PC-3 (cell line): ENCODE measurements around the gene MTNR1A. TPM values are rescaled to one million over a fixed set of nuclear protein-coding genes. Genes with fewer than 3 reads are reported as not detected.
A peak's percentile ranks its signal among the peaks of the same experiment; 100 is the strongest.

Experiments used
- ATAC-seq: fragments of 200-7000 bp; cut with Tn5 transposase; 2 replicates; pipeline ENCODE4 v1.9.1; 2020; ENCODE audit warnings: mild to moderate bottlenecking, moderate library complexity
- Bru-seq: library from RNA; stranded (reverse); fragments of 400-500 nt; gene quantifications from one replicate; lab custom pipeline; 2021; lab: Mats Ljungman, UMichigan
- BruChase-seq, 2 experiments: library from RNA; stranded (reverse); fragments of 400-500 nt; gene quantifications; one replicate each; lab custom pipeline; 2021; lab: Mats Ljungman, UMichigan
- BruUV-seq: library from RNA; stranded (reverse); fragments of 400-500 nt; replicated peaks from 2 replicates; lab custom pipeline; 2021; lab: Mats Ljungman, UMichigan
- CTCF ChIA-PET: fragments of 300-600 bp; sonication (Branson Sonifier 250); formaldehyde crosslinking; loops from one replicate; lab custom pipeline; 2022; ENCODE audit warnings: antibody characterized with exemption; lab: Charles Lee
- POLR2A ChIA-PET: fragments of 300-600 bp; sonication (Branson Sonifier 250); formaldehyde crosslinking; loops from one replicate; lab custom pipeline; 2022; ENCODE audit warnings: antibody characterized with exemption; ENCODE audit not compliant: unreplicated experiment; lab: Charles Lee
- DNase-seq: peaks from one replicate; pipeline ENCODE4 v3.0.0-alpha.2; 2015
- H2AFZ ChIP-seq: fragments of 300-600 bp; sonication (generic); 2 replicates; pipeline ENCODE4 v1.6.0; 2016; ENCODE audit warnings: antibody characterized with exemption, low read length
- H3F3A ChIP-seq: fragments of 300-600 bp; sonication (generic); one replicate; pipeline ENCODE4 v1.6.0; 2017; ENCODE audit warnings: antibody characterized with exemption, low read length, control low read depth, mild to moderate bottlenecking; ENCODE audit not compliant: unreplicated experiment
- H3K27ac ChIP-seq: fragments of 300-600 bp; sonication (generic); 2 replicates; pipeline ENCODE4 v1.5.1; 2016; ENCODE audit warnings: mild to moderate bottlenecking, low read length
- H3K27me3 ChIP-seq: fragments of 300-600 bp; sonication (generic); 2 replicates; pipeline ENCODE4 v1.6.1; 2016; ENCODE audit warnings: low read length, mixed read lengths
- H3K36me3 ChIP-seq: fragments of 300-600 bp; sonication (generic); 2 replicates; pipeline ENCODE4 v1.6.1; 2016; ENCODE audit warnings: low read depth, mixed run types, low read length, mixed read lengths
- H3K4me1 ChIP-seq: fragments of 300-600 bp; sonication (generic); 2 replicates; pipeline ENCODE4 v1.5.1; 2016; ENCODE audit warnings: low read length; ENCODE audit not compliant: insufficient read depth
- H3K4me2 ChIP-seq: fragments of 300-600 bp; sonication (generic); 2 replicates; pipeline ENCODE4 v1.6.0; 2016; ENCODE audit warnings: low read length
- H3K4me3 ChIP-seq: fragments of 300-600 bp; sonication (generic); 2 replicates; pipeline ENCODE4 v1.5.1; 2016; ENCODE audit warnings: mild to moderate bottlenecking, low read length, mixed read lengths
- H3K79me2 ChIP-seq: fragments of 300-600 bp; sonication (generic); 2 replicates; pipeline ENCODE4 v1.6.1; 2017; ENCODE audit warnings: low read length, mixed read lengths
- H3K9ac ChIP-seq: fragments of 300-600 bp; sonication (generic); 2 replicates; pipeline ENCODE4 v1.6.0; 2016; ENCODE audit warnings: mild to moderate bottlenecking, low read length
- H3K9me2 ChIP-seq: fragments of 300-600 bp; sonication (generic); replicated peaks from 2 replicates; pipeline ENCODE4 v1.6.1; 2016; ENCODE audit warnings: mixed run types, low read length, mixed read lengths
- H3K9me3 ChIP-seq: fragments of 300-600 bp; sonication (generic); 2 replicates; pipeline ENCODE4 v1.6.1; 2016; ENCODE audit warnings: low read length, mixed read lengths
- H4K20me1 ChIP-seq: fragments of 300-600 bp; sonication (generic); 2 replicates; pipeline ENCODE4 v1.6.1; 2016; ENCODE audit warnings: low read length, mixed read lengths
- EZH2 ChIP-seq: fragments of 300-600 bp; sonication (generic); IDR thresholded peaks from one replicate; pipeline ENCODE4 v1.6.1; 2017; ENCODE audit warnings: antibody characterized with exemption, mild to moderate bottlenecking, low read length; ENCODE audit not compliant: unreplicated experiment
- EZH2phosphoT487 ChIP-seq: fragments of 300-600 bp; sonication (generic); IDR thresholded peaks from 2 replicates; pipeline ENCODE4 v1.6.1; 2018; ENCODE audit warnings: mild to moderate bottlenecking, antibody characterized with exemption, low read length, borderline replicate concordance
- intact Hi-C: fragments of 100-400 bp; cut with micrococcal nuclease; formaldehyde crosslinking; loops from 2 replicates; pipeline ENCODE4 v1.9.0; 2023
- long read RNA-seq: library from polyadenylated mRNA; unstranded; transcript quantifications from one replicate; pipeline ENCODE4 v2.0.0, GENCODE V29; 2021; ENCODE audit not compliant: unreplicated experiment
- total RNA-seq: library from RNA; depleted of rRNA; stranded (reverse); fragments of >200 nt; gene quantifications from 2 replicates; pipeline ENCODE4 v1.2.3, GENCODE V29; 2014; rRNA removed
- TF ChIP-seq, protein P1 (sequence below): fragments of 300-600 bp; sonication (generic); conservative IDR thresholded peaks from 2 replicates; pipeline ENCODE4 v1.5.1; 2017; ENCODE audit warnings: antibody characterized with exemption, low read depth, mild to moderate bottlenecking, low read length

The MTNR1A gene
- total RNA-seq = not detected in 2 replicates
- Bru-seq, nascent RNA = not detected
- percentile 26 among the genes with signal in this experiment for BruChase-seq, experiment 1, labeled RNA remaining after a 6-hour chase
- percentile 20 among the genes with signal in this experiment for BruChase-seq, experiment 2, labeled RNA remaining after a 2-hour chase
- long read RNA-seq = 0 reads

DNA sequence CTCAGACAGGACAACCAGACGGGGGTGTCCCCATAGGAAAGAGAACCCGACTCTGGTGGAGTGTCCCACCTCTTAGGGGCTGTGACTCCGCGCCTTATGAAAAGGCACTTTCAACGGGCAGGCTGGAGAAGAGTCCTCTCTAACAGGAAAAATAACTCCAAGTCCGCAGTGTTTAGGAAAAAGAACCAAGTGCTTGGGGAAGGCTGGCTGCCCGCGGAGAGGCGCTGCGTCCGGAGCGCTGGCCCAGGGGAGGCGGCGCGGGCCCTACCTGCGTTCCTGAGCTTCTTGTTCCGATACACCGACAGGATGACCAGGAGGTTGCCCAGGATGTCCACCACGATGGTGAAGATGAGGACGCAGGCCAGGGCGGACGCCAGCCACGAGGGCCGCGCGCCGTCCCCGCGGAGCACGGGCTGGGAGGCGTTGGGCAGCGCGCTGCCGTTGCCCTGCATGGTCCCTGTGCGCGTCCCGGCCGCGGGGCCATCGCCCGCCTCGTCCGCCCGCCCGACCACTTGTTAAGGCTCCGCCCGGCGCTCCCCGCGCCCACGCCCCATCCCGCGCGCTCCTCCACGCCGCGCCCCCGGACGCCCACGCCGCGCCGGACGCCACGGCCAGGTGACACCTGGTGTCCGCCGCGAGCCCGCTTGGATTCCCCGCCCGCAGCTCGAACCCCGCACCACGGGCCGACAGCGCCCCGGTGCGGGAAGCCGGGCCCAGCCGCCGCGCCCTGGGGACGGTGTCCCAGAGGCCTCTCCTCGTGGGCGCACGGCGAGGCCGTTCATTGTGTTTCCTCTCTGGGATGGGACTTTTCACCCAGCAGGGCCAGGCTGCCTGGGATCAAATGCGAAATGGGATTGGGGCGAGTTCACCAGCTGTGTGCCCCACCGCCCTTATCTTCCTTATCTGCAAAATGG is at the start of gene MTNR1A:
TSS of gene MTNR1A (minus strand) at position 654 of the 914 bp plus-strand sequence. CDS start at position 452, 202 bp downstream.
- CTCF ChIA-PET = no interaction called here
- POLR2A ChIA-PET = no interaction called here
- Histone ChIP-seq H3K9me2 (no peaks in the 10 kb centered on the region), H3K27me3 (peaks cover 12% of the 10 kb centered on the region), H3K9ac (no peak within 1 kb of the TSS), H3K36me3 (no peaks in the 10 kb centered on the region), H3K4me3 (peak within 1 kb of the TSS; percentile 58), H3K27ac (no peak within 1 kb of the TSS), H3K4me2 (peak within 1 kb of the TSS; percentile 81), H3K4me1 (no peaks in the 10 kb centered on the region; the same call in 1 of the 2 replicates), H2AFZ (peak within 1 kb of the TSS; percentile 81), H4K20me1 (no peaks in the 10 kb centered on the region), H3K9me3 (no peaks in the 10 kb centered on the region), H3K79me2 (no peaks in the 10 kb centered on the region), H3F3A (no peaks in the 10 kb centered on the region)
- TF ChIP-seq EZH2phosphoT487 (no peak), EZH2 (no peak)
- TF ChIP-seq, protein P1, sequence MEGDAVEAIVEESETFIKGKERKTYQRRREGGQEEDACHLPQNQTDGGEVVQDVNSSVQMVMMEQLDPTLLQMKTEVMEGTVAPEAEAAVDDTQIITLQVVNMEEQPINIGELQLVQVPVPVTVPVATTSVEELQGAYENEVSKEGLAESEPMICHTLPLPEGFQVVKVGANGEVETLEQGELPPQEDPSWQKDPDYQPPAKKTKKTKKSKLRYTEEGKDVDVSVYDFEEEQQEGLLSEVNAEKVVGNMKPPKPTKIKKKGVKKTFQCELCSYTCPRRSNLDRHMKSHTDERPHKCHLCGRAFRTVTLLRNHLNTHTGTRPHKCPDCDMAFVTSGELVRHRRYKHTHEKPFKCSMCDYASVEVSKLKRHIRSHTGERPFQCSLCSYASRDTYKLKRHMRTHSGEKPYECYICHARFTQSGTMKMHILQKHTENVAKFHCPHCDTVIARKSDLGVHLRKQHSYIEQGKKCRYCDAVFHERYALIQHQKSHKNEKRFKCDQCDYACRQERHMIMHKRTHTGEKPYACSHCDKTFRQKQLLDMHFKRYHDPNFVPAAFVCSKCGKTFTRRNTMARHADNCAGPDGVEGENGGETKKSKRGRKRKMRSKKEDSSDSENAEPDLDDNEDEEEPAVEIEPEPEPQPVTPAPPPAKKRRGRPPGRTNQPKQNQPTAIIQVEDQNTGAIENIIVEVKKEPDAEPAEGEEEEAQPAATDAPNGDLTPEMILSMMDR = no peak
- DNase-seq (no peak), ATAC-seq (peak; percentile 17)
- intact Hi-C loops = no loop called here
- no TSS peak for BruUV-seq

GRCh38 chr4:186604124-186604807 is 48.9 kb upstream of the MTNR1A start:
- Histone ChIP-seq H3K79me2 (no peaks in the 10 kb centered on the region), H3K27me3 (no peaks in the 10 kb centered on the region), H3K4me1 (no peaks in the 10 kb centered on the region), H3K4me3 (no peak overlapping the region), H3K9me2 (no peaks in the 10 kb centered on the region), H3K27ac (no peak overlapping the region), H3K9ac (no peak overlapping the region), H3F3A (no peaks in the 10 kb centered on the region), H3K9me3 (no peaks in the 10 kb centered on the region), H4K20me1 (no peaks in the 10 kb centered on the region), H3K36me3 (peaks cover 36% of the 10 kb centered on the region), H3K4me2 (no peak overlapping the region), H2AFZ (no peak overlapping the region)
- DNase-seq = peak; percentile 30
- no peak for TF ChIP-seq EZH2phosphoT487
- no peak for TF ChIP-seq EZH2
- intact Hi-C loops = no loop called here
- peak; percentile 50 for ATAC-seq
- ChIA-PET POLR2A (no interaction called here), CTCF (no interaction called here)
- no TSS peak for BruUV-seq

DNA sequence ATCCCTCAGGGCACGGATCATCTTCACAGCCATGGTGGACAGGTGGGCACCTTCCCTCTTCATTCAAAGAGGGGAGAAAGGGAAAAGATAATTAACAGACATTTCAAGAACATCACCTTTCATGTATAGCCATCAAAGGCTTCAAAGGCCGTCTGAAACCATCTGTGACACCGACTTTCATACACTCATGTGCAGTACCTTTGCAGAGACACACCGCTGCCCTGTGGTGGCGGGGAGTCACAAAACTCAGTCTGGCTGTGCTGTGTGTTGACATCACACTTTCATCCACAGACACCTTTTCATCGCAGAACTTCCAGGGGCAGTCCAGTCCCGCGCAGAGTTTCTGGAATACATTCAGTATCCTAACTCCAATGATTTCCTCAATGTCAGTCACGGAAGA is 47.6 kb upstream of the MTNR1A start:
- Histone ChIP-seq H3K4me2 (no peak overlapping the region), H3K4me3 (no peak overlapping the region), H3K9ac (no peak overlapping the region), H4K20me1 (no peaks in the 10 kb centered on the region), H3K9me2 (no peaks in the 10 kb centered on the region), H3K36me3 (peaks cover 24% of the 10 kb centered on the region), H3K27me3 (no peaks in the 10 kb centered on the region), H3K27ac (no peak overlapping the region), H2AFZ (no peak overlapping the region), H3F3A (no peaks in the 10 kb centered on the region), H3K9me3 (no peaks in the 10 kb centered on the region), H3K4me1 (no peaks in the 10 kb centered on the region), H3K79me2 (no peaks in the 10 kb centered on the region)
- no peak for TF ChIP-seq EZH2phosphoT487
- TF ChIP-seq, protein P1 = no peak
- ChIA-PET CTCF (interaction anchor here (0.6 kb wide), 1 partner anchor 129 kb away, joined by 3 read pairs; no protein-coding TSS in a partner anchor), POLR2A (no interaction called here)
- DNase-seq (no peak), ATAC-seq (no peak)
- intact Hi-C loops = no loop called here
- no TSS peak for BruUV-seq
